Measurements from ENCODE around the gene CERS5.

The CERS5 gene

GRCh38 chr12:50167049-50167828, at the start of gene CERS5:
TSS of gene CERS5 (minus strand) at chr12:50167369. CDS start at chr12:50167297, 72 bp downstream.
- DNase-seq: peak; percentile 97

- no peak for DNase-seq
Measured at GRCh38 chr12:50215033-50215432, 47.9 kb upstream of the CERS5 start.

- DNase-seq: no peak
Measured at GRCh38 chr12:50214018-50214417, 46.8 kb upstream of the CERS5 start.

GRCh38 chr12:50213439-50213838, 46.3 kb upstream of the CERS5 start:
- no peak for DNase-seq

- no peak for DNase-seq
Measured at GRCh38 chr12:50212071-50212467, 44.9 kb upstream of the CERS5 start.

GRCh38 chr12:50211392-50212070, 44.4 kb upstream of the CERS5 start:
- no peak for DNase-seq

- no peak for DNase-seq
Measured at GRCh38 chr12:50207424-50207823, 40.3 kb upstream of the CERS5 start.

- DNase-seq: no peak
Measured at GRCh38 chr12:50205648-50206047, 38.5 kb upstream of the CERS5 start.

- no peak for DNase-seq
Measured at GRCh38 chr12:50203691-50204090, 36.5 kb upstream of the CERS5 start.

- DNase-seq: no peak
Measured at GRCh38 chr12:50201987-50202521, 34.9 kb upstream of the CERS5 start.

GRCh38 chr12:50200552-50201273, 33.5 kb upstream of the CERS5 start:
- DNase-seq: no peak

- DNase-seq: no peak
Measured at GRCh38 chr12:50198829-50199228, 31.7 kb upstream of the CERS5 start.

- DNase-seq: no peak
Measured at GRCh38 chr12:50197297-50197727, 30.1 kb upstream of the CERS5 start.

GRCh38 chr12:50196537-50196936, 29.4 kb upstream of the CERS5 start:
- no peak for DNase-seq

- no peak for DNase-seq
Measured at GRCh38 chr12:50195832-50196231, 28.7 kb upstream of the CERS5 start.

GRCh38 chr12:50192908-50193307, 25.7 kb upstream of the CERS5 start:
- DNase-seq: no peak

- no peak for DNase-seq
Measured at GRCh38 chr12:50192236-50192635, 25.1 kb upstream of the CERS5 start.

GRCh38 chr12:50190859-50191258, 23.7 kb upstream of the CERS5 start:
- no peak for DNase-seq

- no peak for DNase-seq
Measured at GRCh38 chr12:50188875-50189575, 21.9 kb upstream of the CERS5 start.

GRCh38 chr12:50188241-50188781, 21.1 kb upstream of the CERS5 start:
- DNase-seq: no peak

GRCh38 chr12:50187084-50187900, 20.1 kb upstream of the CERS5 start:
- no peak for DNase-seq

GRCh38 chr12:50186681-50187080, 19.5 kb upstream of the CERS5 start:
- no peak for DNase-seq
